Measurements from ENCODE around the gene ARL13B.
"Not testable (repeated sequence)": the region's sequence is repeated elsewhere in the genome, so short reads cannot be mapped to it uniquely, and the experiment has no call there.

The ARL13B gene

DNA sequence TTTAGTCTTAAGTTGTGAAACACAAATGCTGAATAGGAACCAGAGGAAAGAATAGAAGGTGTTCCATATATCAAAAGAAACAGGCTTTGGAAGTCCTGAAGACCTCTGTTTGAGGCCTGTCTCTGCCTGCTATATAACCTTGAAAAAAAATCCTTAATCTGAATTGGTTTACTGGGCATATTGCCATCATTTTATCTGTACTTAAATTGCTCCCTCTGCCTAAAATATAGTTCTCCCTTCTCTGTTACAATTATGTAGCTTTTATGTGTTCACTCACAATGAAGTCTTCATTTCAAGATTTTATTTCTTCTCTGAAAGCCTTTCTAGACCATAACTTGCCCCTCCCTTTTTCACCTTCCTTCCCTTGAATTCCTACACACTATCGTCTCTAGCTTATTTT is 21.2 kb downstream of the ARL13B start:
- DNase-seq: no peak

DNA sequence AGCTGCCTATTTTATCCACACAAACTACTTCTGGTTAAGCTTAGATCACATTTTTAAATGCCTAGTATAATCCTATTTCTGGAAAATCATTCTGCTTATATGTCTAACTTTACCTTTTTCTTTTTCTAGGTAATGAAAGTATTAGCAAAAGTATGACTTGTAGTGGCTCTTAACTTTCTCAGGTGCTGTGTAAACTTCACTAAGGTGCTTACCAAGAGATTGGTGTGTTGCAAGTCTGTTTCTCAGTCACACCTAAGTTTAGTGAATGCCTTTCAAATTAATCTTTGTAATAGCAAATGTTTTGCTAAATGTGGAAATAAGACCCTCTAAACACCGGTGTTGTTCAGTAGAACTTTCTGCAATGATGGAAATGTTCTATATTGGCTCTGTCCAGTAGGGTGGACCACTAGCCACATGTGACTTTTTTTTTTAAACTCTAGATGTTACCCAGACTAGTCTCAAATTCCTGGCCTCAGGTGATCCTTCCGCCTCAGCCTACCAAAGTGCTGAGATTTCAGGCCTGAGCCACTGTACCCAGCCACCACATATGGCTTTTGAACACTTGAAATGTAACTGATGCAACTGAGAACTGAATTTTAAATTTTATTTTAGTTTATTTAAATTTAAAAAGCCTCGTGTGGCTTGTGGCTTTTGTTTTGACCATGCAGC is 22.0 kb downstream of the ARL13B start:
- no peak for DNase-seq

DNA sequence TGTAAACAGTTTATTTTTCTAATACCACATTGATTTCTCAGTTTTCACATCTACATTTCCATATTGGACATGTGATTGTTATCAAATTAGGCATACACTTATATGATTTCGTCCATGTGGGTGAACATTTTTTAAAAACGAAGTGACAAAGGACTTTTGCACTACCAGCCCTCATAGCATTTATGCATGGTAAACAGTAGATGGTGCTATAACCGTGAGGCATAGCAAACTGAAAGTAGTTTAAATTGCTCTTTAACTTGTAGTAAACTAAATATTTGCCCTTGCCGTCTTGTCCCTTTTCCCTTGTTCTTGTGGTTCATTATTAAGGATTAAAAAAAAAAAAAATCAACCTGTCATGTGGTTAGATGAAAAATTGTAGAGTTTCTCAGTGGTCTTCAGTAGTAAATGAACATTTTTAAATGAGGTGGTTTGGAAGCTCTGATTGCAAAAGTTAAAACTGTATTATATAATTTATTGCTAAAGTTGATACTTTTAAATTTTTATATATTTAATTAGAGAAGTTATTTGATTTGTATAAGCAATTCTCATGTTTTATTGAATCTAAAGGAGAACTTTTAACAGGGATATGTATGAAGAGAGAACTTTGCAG is 24.5 kb downstream of the ARL13B start:
- peak in 2 of 5 experiments; percentile 33 to 77 for DNase-seq

DNA sequence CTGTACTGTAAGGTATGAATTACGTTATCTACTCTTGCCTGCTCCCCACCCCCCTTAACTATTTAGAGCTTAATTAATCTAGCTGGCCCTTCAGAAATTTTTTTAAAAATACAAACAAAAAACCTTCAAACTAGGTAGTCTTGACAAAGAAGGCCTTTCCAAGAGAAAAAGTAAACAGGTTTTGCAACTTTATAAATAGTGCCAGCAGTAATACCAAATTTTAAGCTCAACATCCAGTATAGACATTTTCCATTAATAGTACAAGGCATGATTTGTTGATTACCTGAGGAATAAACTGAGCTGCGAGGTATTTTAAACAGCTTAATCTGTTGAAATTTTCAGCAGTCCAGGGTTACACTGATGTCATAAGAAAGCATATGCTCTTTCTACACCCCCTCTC is 28.3 kb downstream of the ARL13B start:
- no peak for DNase-seq

DNA sequence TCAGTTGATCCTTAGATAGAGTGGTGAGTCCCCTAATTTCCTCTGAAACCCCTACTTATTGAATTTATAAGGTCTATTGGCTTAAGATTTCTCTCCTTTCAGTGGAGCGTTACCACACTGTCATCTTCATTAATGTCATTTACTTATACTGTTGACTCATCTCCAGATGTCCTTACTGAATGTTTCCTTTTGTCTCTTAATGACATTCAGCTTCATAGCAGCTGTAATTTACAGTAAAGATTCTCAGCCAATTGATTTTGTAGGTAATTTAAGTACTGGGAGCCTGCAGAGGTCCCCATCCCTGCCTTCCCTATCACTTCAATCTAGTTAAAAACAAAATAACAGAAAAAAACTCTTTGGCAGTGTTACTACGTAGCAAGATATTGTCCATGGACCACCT is 29.7 kb downstream of the ARL13B start:
- DNase-seq: no peak

DNA sequence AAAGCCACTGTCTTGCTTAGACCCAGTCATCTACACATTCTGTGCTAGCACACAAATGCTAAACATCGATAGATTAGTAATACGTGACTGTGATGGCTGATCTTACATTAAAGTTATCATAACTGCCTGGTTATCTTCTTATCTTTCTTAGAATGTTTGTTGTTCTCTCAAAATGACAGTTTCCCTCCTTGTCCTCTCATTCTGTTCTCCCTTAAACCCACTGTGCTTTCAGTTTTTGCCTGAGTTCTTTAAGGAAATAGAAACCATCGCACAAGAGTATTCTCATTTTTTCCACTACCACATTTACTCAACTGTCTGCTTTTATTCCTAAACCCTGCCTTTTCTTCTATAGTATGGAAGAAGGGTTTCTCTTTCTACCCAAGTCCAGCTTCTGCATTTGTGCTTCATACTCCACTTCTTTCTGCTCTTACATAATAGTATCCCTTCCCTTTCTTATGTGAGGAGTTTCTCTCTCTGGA is 31.3 kb downstream of the ARL13B start:
- DNase-seq: peak in 1 of 5 experiments; percentile 83

DNA sequence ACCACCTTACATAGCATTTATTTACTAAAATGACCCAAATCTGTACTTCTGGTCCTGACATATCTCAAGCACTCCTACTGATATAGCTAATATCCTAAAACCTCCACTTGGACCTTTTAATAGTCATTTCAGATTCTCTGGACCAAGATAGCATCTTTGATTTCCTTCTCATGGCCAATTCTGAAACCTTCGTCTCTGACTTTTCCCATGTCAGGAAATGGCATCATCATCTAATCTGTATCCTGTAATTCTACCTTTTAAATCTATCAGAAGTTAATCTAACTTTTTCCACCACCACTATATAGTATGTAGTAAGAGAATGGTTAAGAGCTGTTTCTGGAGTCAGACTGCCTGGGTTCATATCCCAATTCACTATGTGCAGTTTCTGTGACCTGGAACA is 32.2 kb downstream of the ARL13B start:
- DNase-seq: peak in 1 of 5 experiments; percentile 10

DNA sequence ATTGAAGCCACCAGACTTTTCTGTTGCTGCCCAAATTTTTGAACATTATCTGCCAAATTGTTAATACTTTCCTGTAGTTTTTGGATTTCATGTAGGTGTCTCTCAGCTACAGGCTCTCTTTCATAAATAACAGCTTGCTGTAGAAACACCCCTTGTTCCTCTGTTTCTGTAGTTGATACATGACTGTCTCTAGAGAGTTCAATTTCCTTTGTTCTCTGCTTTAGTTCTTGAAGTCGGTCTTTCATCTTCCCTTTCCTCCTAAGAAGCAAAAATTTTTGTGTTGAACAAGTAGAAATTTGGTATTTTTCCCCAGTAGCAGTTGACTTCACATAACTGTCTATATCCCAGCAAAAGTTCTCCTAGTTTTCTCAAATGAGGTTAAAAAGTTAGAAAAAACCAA is 35.1 kb downstream of the ARL13B start:
- DNase-seq: no peak

DNA sequence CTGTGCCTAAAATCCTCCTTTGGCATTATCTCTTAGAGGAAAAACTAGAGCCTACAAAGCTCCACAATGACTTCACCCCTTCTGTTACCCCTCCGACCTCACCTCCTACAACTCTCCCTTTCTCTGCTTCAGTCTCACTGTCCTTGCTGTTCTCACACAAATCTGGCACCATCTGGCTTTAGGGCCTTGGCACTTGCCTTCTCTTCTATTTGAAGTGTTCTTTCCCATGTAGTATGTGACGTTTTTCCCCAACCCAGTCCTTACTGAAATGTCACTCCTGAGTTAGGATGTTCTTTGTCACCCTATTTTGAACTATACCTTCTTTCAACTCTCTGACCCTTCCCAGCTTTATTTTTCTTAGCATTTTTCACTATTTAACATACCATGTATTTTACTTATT is 39.7 kb downstream of the ARL13B start:
- DNase-seq: no peak

DNA sequence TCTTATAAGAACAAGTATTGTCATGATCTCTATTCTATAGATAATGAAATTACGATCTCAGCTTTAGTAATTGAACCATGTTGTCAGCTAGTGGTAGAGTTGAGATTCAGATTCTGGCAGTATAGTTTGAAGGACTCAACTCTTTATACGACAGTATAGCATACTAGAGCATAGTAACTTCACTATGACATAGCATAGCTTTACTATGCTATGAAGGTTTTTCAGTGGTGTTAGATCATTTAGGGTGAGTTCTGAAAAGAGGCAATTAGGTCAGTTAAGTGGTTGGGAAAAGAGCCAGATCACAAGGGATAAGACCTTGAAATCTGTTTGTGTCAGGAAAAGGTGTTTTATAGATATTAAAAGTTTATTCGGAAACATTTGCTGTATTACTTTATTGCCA is 40.3 kb downstream of the ARL13B start:
- no peak for DNase-seq

DNA sequence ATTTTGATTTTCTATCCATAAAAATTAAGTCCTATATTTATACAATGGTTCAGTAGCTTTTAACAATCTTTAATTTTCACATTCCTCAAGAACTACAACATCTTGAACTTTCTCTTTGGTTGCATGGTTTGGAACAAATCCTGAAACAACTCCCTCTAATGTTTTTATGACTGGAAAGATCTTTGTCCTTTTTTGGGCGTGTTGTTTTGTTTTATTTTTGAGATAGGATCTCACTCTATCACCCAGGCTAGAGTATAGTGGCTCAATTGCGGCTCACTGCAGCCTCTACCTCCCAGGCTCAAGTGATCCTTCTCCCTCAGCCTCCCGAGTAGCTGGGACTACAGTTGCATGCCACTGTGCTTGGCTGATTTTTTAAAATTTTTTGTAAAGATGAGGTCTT is 44.4 kb downstream of the ARL13B start:
- DNase-seq: no peak

DNA sequence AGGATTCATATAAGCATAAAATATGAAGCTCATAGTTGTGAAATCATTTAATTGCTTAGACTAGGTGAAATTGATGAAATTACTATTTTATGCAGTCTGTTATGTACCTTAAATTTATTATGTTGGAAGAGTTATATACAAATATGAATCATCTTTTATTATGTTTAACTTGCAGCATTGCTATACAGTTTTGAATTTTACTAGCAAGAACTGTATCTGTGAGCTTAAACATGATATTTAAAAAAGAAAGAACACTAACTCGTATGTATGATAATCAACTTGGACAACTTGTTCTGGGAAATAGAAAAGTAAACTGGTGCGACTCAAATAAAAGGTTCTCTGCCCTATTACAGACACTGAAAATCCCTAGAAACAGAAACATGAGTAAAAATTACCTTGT is 46.7 kb downstream of the ARL13B start:
- DNase-seq: no peak

DNA sequence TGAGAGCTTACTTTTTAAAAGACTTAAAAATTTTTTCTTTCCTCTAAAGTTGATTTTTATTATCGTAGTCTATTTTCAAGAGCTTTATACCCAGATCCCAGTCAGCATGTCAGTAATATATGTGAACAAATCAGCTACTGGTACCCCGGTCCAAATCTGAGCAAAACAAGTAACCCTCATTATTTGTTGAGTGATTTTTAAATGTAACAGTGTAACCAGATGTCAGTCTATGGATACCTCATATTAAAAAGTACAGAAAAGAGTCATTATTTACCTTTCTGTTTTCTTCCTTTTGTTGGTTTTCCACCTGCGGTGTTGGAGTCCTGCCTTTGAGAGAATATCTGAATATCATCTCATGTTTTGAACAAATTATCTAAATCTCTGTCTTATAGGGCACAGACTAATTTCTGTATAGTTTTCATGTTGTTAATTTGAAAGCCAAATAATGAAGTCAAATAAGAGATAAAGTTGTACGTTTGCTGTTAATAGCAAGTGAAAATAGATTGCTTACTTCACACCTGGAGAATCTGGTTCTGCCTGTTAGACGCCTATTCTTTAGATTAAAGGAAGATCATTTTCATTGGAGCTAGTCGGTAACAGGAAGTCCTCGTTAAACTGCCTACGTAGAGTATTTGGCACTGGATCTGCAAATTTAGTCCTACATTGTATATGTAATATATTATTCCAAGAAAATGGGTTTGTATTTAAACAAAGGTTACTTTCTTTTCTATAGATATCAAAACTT is 48.3 kb downstream of the ARL13B start, which contains the start of gene STX19:
TSS of gene STX19 (minus strand) at position 505 of the 745 bp plus-strand sequence. CDS start 13,328 bp downstream, outside the sequence.
- DNase-seq: no peak

DNA sequence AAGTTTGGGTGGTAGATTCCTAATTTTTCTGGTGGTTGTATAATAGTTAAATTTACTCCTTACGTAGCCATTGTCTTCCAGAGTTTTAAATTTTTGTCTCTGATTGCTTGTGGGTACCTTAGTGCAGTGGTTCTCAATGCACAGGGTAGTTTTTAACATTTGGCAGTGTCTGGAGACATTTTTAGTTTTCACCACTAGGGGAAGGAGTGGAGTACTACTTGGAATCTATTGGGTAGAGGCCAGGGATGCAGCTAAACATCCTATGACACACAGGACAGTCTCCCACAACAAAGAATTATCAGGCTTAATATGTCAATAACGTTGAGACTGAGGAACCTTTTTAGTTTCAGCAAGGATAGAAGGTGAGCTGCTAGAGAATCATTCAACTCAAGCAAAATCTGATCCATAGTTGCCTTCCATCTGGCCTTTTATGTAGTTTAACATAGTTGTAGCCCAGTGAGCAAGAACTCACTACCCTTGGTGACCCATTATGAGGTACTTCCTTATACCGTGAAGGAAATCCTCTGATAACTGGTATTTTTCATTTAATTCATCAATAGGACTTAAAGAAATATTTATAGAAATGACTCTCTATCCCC is 57.1 kb downstream of the ARL13B start:
- DNase-seq: peak in 1 of 5 experiments; percentile 13

DNA sequence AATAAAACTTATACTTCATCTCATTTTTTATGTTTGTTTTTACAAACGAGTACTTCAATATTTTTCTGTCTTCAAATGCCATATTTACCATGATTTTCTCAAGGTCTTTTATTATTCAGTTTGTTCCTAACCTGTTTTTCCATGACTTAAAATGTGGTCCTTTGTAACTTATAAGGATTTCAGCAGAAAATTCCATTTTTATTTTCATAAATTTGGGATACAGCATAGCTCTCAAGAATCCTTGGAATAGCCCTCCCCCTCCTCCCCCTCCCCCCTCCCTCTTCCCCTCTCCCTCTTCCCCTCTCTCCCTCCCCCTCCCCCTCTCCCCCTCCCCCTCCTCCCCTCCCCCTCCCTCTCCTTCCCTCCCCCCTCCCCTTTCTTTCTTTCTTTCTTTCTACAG is 63.3 kb downstream of the ARL13B start:
- no peak for DNase-seq

DNA sequence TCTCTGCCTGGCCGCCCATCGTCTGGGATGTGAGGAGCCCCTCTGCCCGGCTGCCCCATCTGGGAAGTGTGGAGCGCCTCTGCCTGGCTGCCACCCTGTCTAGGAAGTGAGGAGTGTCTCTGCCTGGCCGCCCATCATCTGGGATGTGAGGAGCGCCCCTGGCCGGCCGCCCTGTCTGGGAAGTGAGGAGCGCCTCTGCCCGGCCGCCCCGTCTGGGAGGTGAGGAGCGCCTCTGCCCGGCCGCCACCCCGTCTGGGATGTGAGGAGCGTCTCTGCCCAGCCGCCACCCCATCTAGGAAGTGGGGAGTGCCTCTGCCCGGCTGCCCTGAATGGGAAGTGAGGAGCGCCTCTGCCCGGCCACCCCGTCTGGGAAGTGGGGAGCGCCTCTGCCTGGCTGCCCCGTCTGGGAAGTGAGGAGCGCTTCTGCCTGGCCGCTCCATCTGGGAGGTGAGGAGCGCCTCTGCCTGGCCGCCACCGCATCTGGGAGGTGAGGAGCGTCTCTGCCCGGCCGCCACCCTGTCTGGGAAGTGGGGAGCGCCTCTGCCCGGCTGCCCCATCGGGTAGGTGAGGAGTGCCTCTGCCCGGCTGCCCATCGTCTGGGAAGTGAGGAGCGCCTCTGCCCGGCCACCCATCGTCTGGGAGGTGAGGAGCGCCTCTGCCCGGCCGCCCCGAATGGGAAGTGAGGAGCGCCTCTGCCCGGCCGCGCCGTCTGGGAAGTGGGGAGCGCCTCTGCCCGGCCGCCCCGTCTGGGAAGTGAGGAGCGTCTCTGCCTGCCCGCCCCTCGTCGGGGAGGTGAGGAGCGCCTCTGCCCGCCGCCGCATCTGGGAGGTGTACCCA is 64.4 kb downstream of the ARL13B start:
- not testable (repeated sequence) for DNase-seq

DNA sequence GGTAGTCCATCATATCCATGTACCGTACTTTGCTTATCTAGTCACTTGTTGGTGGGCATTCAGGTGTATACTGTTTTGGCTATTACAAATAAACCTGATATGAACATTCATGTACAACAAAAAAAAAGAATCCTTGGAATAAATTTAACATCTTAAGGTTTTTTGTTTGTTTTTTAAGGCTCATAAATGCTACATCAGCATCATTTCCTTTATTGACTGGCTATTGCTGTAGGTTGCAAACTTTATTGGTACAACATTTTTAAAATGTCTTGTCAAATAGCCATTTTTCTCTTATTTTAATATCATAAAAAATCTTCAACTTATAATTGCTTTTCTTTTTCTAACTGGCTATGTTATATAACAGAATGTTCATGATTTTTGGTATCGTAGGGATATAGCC is 66.6 kb downstream of the ARL13B start:
- DNase-seq: no peak

DNA sequence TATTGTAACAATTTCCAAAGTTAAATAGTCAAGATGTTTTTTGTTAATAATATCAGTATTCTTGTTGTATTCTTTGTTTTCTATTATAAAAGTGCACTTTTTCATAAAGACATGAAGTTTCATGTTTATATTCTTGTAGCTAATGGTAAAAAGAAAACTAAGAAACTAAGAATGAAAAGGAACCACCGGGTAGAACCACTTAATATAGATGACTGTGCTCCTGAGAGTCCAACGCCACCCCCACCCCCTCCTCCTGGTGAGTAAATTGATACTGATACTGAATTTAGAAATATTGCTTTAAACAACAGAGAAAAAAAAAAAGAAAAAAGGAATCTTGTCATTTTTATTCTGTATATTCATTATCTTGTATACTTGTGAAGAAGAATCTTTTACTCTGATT is 69.3 kb downstream of the ARL13B start:
- no peak for DNase-seq

DNA sequence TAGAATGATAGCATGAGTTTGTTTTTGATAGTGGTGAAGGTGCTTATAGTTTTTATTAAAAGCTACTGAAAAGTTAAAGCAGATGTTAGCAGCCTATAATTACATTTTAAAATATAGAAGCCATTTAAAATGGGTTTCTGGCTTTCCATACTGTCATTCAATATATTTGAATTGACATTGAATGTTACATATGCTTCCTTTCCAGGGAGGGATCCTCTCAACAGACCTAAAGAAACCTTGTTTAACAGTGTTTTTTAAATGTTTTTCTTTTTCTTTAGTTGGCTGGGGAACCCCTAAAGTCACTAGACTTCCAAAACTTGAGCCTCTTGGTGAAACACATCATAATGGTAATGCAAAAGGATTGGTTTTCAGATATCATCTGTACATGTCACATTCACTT is 70.6 kb downstream of the ARL13B start:
- no peak for DNase-seq

DNA sequence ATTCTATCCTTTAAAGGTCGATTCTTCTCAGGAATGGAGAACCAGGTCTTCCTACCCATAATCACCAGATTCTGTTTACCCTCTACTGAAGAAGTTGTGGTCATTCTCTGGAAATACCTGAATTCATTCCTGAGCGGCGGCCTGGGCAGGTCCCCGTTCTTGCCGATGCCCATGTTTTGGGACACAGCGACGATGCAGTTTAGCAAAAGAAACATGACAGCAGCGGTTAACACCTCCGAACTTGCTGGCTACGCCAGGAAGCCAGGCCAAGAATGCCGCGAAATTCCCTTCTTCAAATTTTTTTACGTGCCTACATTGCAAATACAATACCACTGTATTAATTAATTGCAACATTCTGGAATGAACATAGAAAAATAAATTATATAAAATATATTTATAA is 81.3 kb downstream of the ARL13B start:
- no peak for DNase-seq

DNA sequence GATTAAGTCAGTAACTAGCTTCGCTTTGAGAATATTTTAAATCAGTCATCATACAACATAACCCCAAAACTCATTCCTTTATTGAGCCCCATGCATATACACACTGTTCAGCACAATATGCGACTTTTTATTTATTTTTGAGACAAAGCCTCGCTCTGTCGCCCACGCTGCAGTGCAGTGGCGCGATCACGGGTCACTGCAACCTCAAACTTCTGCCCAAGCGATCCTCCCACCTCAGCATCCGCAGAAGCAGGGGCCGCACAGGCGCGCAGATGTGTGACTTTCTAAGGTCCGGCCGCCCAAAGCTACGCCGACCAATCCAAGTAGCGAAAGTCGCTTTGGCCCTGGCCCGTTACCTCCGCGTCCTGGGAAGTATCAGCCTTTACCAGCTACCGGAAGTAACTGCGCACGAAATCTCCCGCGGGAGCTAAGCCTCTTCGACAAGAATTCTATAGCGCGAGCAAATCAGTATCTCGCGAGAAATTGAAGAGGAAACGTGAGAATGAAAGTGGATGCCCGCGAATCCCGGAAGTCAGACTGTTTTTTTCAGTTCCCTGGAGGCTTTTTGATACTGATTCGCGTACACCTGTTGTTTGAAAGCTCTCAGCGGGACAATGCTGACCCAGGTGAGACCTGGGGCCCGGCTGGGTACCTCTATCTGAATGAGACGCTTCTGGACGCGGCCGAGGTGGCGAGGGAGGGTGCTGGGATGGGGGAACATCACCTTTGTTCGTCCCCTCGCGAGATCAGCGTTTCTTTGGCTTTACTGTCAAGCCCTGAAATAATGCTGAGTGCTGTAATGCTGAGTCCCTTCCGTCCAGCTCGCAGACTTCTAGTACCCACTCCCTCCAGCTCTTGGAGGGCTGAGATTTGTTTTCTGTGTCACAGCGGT is 82.8 kb downstream of the ARL13B start, which contains the start of the genes DHFR2 and NSUN3:
TSS of gene DHFR2 (minus strand) at position 404 of the 892 bp plus-strand sequence. CDS start 1,405 bp downstream, outside the sequence.
TSS of gene NSUN3 (plus strand) at position 549 of the 892 bp plus-strand sequence. CDS start at position 615, 66 bp downstream.
- peak; percentile 55 to 95 (median 75) for DNase-seq

Measured in T-helper 2 cell (primary cell).